GM19467 (cell line): ENCODE measurements around the gene DCDC2.
"Not testable (repeated sequence)": the region's sequence is repeated elsewhere in the genome, so short reads cannot be mapped to it uniquely, and the experiment has no call there.

Source experiments
- ATAC-seq: cut with Tn5 transposase; IDR thresholded peaks from one replicate; pipeline ENCODE4 v1.9.1; 2021; ENCODE audit warnings: mild to moderate bottlenecking, moderate library complexity; ENCODE audit not compliant: unreplicated experiment

The DCDC2 gene

DNA sequence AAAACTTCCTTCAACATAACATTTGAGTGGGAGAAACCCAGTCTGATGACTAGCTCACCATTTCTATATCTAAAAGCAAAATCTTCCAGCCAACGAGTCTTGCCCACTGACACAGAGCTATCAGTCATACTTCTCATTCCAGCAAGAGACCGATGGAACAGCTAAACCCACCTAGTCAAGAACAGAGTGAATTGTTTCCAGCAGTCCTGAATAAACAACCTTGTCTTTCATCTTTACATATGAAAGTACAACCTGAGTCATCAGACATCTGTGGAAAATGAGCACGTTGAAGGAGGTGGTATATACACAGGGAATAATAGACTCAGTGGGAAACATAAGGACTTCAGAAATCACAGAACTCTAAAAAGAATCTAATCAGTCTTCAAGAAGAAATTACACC is 208.0 kb downstream of the DCDC2 start:
- no peak for ATAC-seq

DNA sequence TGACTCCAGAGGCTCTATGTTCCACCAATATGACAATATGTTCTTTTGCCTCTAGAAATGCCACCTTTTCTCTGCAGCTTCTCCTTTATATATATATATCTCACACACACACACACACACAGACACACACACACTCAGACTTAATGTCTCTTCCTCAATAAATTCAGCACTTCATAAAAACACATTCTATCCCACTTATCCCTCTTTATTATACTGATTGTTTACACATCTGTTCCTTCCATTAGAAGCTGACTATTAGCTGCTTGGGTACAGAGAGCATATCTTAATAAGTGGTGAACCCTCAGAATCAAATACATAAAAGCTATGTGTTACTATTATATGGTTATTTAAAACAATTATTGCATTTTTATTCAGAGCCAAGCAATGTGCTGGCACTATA is 208.6 kb downstream of the DCDC2 start:
- ATAC-seq = no peak

DNA sequence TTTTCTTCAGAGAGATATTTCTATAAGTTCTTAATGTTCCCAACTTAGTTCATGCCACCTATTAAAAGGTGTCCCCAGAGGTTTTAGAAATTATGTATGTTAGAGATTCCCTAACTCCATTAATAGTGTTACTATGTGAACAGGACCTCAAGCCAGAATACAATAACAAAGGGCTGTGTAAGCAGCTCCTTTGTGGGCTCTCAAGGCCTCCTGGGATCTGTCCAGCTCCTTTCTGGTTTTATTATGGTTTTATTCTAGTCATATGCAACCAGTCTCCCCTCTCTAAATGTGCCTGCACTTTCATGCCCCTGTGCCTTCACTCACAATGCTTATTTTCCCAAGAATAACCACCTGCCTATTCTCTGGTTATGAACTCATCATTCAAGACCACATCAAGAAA is 209.2 kb downstream of the DCDC2 start:
- no peak for ATAC-seq

DNA sequence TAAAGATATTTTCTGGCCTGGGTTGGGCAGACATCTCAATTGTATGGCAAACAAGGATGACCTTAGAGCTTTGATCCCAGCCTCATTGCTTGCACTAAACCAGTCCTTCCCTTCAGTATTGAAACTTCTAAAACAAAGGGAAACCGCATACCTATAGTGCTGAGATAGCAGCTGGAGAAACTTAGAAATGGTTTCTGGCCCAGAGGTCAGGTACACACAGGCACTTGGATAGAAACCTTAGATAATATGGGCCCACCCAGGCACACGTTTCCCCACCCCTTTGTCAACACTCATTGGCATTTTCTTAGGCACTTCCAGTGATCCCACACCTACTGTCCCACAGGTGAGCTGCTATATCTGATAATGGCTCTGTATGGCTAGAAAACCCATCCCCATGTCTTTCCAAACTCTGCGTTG is 209.7 kb downstream of the DCDC2 start:
- no peak for ATAC-seq

DNA sequence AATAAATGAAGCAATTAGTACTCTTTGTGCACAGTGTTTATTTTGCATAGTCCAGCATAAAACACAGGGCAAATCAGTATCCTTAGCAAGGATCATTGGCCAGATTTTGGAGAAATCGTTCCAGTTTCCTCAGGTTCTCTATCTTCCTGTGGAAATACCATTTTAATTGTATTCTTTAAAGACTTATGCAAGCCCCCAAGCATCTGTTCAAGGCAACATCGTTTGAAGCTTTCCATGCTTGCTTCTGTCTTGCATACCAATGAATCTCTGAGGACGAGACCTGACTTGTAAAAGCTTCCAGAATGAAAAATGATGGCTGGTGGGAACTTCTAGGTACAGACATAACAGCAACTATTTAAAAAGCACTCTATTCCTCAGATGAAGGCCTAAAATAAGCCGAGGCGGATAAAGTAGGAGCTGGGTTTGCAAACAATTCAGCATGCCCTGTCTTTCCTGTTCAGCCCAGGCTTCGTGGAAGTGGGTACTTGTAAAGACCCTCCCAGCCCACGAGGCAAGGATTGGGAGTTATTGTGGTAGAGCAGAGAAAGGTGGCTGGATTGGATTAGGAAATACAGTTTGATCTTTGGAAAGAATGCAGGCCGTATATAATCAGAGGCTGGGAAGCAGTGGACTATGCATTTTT is 210.2 kb downstream of the DCDC2 start:
- no peak for ATAC-seq

DNA sequence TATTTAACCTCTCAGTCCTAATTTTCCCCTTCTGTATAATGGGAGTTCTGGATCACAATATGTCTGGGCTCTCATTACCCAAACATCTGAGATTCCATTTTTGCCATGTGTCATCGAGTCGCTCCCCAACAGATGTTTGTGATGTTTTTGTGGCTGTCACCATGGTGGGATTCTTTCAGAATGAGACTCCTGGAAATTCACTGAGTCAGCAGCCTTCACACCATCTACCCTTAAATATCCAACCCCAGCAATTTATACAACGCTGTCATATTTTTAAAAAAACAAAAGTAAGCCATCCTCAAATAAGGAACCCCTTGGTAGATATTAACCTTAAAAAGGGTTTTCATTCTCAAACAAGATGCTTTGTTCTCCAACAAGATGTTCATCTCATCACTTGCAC is 211.0 kb downstream of the DCDC2 start:
- ATAC-seq = no peak

DNA sequence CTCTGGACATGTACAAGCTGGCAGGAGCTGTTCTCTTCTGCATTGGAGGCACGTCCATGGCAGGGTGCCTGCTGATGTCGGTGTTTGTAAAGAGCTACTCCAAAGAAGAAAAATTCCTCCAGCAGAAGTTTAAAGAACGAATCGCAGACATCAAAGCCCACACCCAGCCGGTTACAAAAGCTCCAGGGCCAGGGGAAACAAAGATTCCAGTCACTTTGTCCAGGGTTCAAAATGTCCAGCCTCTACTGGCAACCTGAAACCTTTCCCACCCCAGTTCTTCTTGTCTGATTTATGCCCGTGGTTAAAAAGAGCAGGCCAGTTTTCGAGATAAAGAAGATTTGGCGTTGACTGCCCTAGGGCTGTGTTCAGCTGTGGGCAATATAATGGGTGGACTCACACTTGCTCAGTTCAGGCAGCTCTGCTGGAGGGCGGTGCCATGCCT is 212.1 kb downstream of the DCDC2 start:
- ATAC-seq = no peak

DNA sequence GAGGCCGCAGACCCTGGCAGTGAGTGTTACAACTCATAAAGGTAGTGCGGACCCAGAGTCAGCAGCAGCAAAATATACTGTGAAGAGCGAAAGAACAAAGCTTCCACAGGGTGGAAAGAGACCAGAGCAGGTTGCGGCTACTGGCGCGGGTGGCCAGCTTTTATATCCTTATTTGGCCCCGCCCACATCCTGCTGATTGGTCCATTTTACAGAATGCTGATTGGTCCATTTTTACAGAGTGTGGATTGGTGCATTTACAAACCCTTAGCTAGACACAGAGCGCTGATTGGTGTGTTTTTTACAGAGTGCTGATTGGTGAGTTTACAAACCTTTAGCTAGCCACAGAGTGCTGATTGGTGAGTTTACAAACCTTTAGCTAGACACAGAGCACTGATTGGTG is 215.1 kb downstream of the DCDC2 start:
- not testable (repeated sequence) for ATAC-seq

DNA sequence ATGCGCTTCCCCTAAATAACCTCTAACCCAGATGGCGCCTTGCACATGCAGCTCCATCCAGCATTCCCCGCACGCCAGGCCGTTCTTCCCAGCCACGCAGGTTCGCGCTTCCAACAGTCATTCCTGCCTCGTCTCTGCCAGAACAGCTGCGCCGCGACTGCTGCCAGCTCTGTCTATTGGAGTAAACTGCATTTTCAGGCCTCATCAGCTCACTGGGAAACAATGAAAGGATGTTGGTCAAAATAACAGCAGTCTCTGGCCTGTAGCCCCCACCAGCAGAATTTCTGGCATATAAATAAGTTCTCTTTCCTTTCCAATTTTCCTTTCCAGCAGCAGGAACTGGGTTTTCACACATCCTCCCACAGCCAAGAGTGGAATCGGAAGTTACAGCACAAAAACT is 217.3 kb downstream of the DCDC2 start:
- no peak for ATAC-seq

DNA sequence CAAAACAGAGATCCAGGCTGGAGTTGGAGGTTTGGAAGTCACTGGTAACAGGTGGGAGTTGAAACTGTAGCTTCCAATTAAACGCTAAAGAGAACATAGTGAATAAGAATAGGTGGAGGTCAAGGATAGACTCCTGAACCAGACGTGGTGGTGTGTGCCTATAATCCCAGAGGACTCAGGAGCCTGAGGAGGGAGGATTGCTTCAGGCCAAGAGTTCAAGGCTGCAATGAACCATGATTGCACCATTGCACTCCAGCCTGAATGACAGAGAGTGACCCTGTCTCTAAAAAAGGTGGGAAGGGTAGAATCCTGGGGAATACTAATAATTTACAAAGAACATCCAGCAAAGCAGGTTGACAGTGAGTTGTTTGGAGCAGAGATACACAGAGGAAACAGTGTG is 218.2 kb downstream of the DCDC2 start:
- no peak for ATAC-seq

DNA sequence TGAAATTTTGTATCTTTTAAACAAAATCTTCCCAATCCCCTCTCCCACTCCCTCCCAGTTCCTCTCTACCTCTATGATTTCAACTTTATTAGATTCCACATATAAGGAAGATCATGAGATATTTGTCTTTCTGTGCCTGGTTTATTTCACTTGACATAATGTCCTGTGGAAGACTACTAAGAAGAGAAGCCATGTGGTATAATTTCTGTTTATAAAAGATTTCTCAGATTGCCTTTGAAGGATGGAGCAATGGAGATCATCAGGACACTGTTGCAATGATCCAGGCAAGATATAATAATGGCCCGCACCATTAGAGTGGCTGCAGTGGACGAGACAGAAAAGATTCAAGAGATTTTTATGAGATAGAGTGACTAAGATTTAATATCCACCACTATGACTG is 218.8 kb downstream of the DCDC2 start:
- ATAC-seq = no peak

DNA sequence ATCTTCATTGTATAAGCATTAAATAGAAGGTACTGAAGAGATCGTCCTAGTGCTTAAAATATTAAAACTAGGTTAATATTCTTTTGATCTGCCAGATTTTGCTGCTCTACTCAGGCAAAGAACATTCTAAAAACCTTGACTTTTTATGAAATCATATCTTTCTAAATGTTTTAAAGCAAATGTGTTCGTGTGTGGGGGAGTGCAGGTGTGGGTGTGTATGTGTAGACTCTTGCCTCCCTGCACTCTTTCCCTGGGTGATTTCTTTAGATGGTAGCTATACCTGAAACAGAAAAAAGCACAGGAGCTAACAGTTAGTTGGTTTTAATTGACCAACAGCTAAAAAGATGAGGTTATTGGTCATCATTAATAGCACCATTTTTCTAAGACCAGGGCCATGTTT is 226.1 kb downstream of the DCDC2 start:
- ATAC-seq = no peak

DNA sequence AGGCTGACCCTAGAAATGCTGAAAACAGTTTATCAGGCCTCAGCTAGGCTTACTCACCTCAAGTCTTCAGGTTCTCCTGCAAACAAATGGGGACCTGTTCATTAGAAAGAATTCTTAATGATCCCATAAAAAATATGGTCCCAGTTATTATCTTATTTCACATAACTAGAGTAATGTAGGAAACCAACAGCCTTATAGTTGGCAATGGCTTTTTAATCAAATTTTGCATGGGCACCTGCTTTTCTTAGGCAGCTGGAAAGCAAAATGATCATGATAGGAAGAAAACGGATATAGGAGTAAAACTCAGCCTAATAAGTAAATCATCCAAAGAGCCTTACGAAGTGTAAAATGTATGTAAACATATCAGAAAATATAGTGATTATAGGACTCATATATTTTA is 230.5 kb downstream of the DCDC2 start:
- no peak for ATAC-seq

DNA sequence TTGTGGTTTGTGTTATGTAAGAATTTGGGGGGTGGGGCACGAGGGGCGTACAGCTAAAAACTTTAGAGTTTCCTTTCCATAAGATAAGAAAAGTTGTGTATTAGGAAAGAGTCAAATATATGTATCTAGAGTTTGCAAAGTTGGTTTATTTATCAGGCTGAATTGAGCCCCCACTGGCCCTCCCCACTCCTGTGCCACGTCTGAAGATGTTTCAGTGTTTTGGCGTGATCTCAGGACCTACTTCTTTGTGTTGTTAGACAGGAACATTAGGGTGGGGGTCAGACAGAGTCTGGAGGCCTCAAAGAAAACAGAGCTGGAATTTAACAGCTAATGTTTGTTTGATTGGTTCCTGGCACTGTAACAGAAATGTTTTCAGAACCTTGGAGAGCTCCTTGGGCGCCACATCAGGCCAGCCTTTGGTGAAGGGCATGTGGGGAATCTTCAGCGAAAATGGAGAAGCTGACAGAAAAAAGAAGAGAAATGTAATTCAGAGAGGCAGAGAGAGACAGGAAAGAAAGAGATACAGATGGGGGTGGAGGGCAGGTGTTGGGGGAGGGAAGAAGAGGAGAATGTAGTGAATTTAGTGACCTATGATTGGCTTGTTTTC is 231.2 kb downstream of the DCDC2 start:
- no peak for ATAC-seq

DNA sequence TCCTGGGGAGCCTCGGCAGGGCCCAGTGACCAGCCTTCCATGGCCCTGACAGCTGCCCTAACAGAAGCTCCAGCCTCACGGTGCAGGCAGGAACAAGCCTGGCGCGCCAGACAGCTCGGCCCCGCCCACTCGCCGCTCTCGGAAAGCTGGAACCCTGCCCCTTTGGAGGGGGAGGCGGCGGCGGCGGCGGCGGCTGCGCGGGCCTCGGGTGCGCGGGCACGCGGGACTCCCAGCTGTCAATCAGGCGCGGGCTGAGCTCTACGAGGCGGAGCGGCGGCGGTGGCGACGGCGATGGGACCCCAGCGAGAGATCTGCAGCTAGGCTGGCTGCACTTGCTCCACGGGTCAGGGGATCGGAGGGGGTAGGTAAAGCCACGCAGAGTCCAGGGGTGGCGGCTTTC is 231.9 kb downstream of the DCDC2 start, which contains the start of gene NRSN1:
Gene NRSN1, plus strand, starts transcription at position 236 of the 400 bp plus-strand sequence. CDS start 8,113 bp downstream, outside the sequence.
- ATAC-seq = no peak

DNA sequence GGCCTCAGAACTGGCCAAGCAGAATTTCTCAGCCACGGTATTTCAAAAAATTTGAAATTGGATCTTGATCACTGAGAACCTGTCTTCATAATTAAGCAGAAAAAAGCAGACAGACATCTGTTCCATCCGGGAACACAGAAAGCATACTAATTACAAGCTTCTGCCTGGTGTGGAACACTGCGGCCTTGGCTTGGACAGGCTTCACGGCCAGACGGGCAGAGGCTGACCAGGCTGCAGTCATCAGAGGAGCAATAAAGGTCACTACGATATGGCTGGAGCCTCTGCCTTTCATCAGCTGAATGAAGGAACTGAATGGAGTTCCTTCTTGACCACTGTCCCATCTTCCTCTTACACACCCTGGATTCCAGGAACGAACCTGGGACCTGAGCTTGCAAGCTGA is 235.7 kb downstream of the DCDC2 start:
- ATAC-seq = no peak
